T-helper 2 cell treated with Interferon-gamma antibody and Interleukin-4, amounts not matched to agents 100 ng/mL and 5 ng/mL, for 36 hours (primary cell): ENCODE data around the gene FLOT1. TPM values are rescaled to one million over a fixed set of nuclear protein-coding genes. Genes with fewer than 3 reads are reported as not detected.

Experiments used
- intact Hi-C: fragments of 100-400 bp; cut with micrococcal nuclease; formaldehyde crosslinking; loops from one replicate; pipeline ENCODE4 v1.15.1; 2023
- total RNA-seq: library from RNA; stranded (reverse); gene quantifications from 2 replicates; pipeline ENCODE4 v1.2.3, GENCODE V29; 2022

The FLOT1 gene
- total RNA-seq, 1 donor from 2014 or later = 126 TPM

- intact Hi-C loops = loop anchor here (2.0 to 10.0 kb wide), 4 partner anchors 37 to 471 kb away; partner anchors contain the start of genes C6orf136, CCHCR1, HLA-E and MRPS18B
Observed at GRCh38 chr6:30683980-30684338, 58.5 kb downstream of the FLOT1 start.

GRCh38 chr6:30683183-30683979 is 59.1 kb downstream of the FLOT1 start:
- intact Hi-C loops = loop anchor here (2.0 to 10.0 kb wide), 4 partner anchors 37 to 471 kb away; partner anchors contain the start of genes C6orf136, CCHCR1, HLA-E and MRPS18B

- intact Hi-C loops = loop anchor here (1.0 to 10.0 kb wide), 6 partner anchors 35 to 472 kb away; partner anchors contain the start of genes C6orf136, CCHCR1, HLA-E and MDC1
Observed at GRCh38 chr6:30682143-30683117, 60.1 kb downstream of the FLOT1 start.

GRCh38 chr6:30681766-30682142 is 60.7 kb downstream of the FLOT1 start:
- intact Hi-C loops = loop anchor here (1.0 to 10.0 kb wide), 6 partner anchors 35 to 473 kb away; partner anchors contain the start of genes C6orf136, CCHCR1, HLA-E and MDC1

- intact Hi-C loops = loop anchor here (1.0 to 10.0 kb wide), 4 partner anchors 42 to 475 kb away; partner anchors contain the start of genes CCHCR1, TCF19 and VARS2
Observed at GRCh38 chr6:30679765-30680535, 62.5 kb downstream of the FLOT1 start.

- intact Hi-C loops = loop anchor here (1.0 to 10.0 kb wide), 3 partner anchors 43 to 236 kb away; partner anchors contain the start of gene VARS2
Observed at GRCh38 chr6:30678964-30679726, 63.3 kb downstream of the FLOT1 start.

Other genes starting within 250 kb of the FLOT1 start
- gene GNL1, start 186.2 kb downstream of the FLOT1 start, total RNA-seq = 55.7 and 56.1 TPM in 2 replicates
- gene PRR3, start 185.4 kb downstream of the FLOT1 start, total RNA-seq = 23.3 and 24.6 TPM in 2 replicates
- 80.3 and 85.2 TPM in 2 replicates for gene ABCF1, start 171.2 kb downstream of the FLOT1 start, total RNA-seq
- 100 and 106 TPM in 2 replicates for gene PPP1R10, start 125.4 kb downstream of the FLOT1 start, total RNA-seq
- 40.2 and 43.2 TPM in 2 replicates for gene MRPS18B, start 124.8 kb downstream of the FLOT1 start, total RNA-seq
- gene ATAT1, start 115.8 kb downstream of the FLOT1 start, total RNA-seq = 9.0 and 9.6 TPM in 2 replicates
- 20.1 and 26.0 TPM in 2 replicates for gene C6orf136, start 95.6 kb downstream of the FLOT1 start, total RNA-seq
- gene DHX16, start 69.7 kb downstream of the FLOT1 start, total RNA-seq = 44.4 and 47.6 TPM in 2 replicates
- 247 TPM in 2 replicates for gene PPP1R18, start 56.0 kb downstream of the FLOT1 start, total RNA-seq
- 33.5 and 35.1 TPM in 2 replicates for gene NRM, start 51.7 kb downstream of the FLOT1 start, total RNA-seq
- gene MDC1, start 25.4 kb downstream of the FLOT1 start, total RNA-seq = 72.7 and 79.0 TPM in 2 replicates
- gene TUBB, start 22.3 kb downstream of the FLOT1 start, total RNA-seq = 1,315 and 1,323 TPM in 2 replicates
- 20.9 and 21.6 TPM in 2 replicates for gene IER3, start 1.9 kb upstream of the FLOT1 start, total RNA-seq
- 6.6 and 8.7 TPM in 2 replicates for gene DDR1, start 141.8 kb upstream of the FLOT1 start, total RNA-seq
- gene GTF2H4, start 165.5 kb upstream of the FLOT1 start, total RNA-seq = 29.8 and 32.1 TPM in 2 replicates
- 40.4 and 42.1 TPM in 2 replicates for gene VARS2, start 171.6 kb upstream of the FLOT1 start, total RNA-seq
- not detected in 2 replicates for gene SFTA2, start 189.5 kb upstream of the FLOT1 start, total RNA-seq
- gene MUCL3, start 198.3 kb upstream of the FLOT1 start, total RNA-seq = not detected in 2 replicates
- gene MUC21, start 241.0 kb upstream of the FLOT1 start, total RNA-seq = not detected in 2 replicates